Upper lobe of left lung (tissue), 6 donors: ENCODE data around the gene KBTBD13. TPM values are rescaled to one million over a fixed set of nuclear protein-coding genes. Genes with fewer than 3 reads are reported as not detected.

Experiments used
- ATAC-seq, 2 donors: fragments of 200-7000 bp; cut with Tn5 transposase; one replicate each; pipeline ENCODE4 v1.9.1; 2022; ENCODE audit warnings: mild to moderate bottlenecking in 2 of 2, moderate library complexity in 2 of 2; ENCODE audit not compliant: low FRiP score in 2 of 2
- DNase-seq, 2 donors: peaks; one replicate each; pipeline ENCODE4 v3.0.0-alpha.2; 2019 to 2020
- H3K27ac ChIP-seq, 4 donors: fragments of 200-600 bp; sonication (generic); one replicate each; pipeline ENCODE4 v1.5.1; 2016 to 2019
- H3K27me3 ChIP-seq, 4 donors: fragments of 200-600 bp; sonication (generic); one replicate each; pipeline ENCODE4 v1.5.1; 2017 to 2019
- H3K36me3 ChIP-seq, 4 donors: fragments of 200-600 bp; sonication (generic); one replicate each; pipeline ENCODE4 v1.5.1; 2016 to 2019
- H3K4me1 ChIP-seq, 4 donors: fragments of 200-600 bp; sonication (generic); one replicate each; pipeline ENCODE4 v1.5.1; 2018 to 2019
- H3K4me3 ChIP-seq, 4 donors: fragments of 200-600 bp; sonication (generic); one replicate each; pipeline ENCODE4 v1.5.1; 2017 to 2019; ENCODE audit warnings: mild to moderate bottlenecking in 2 of 4, moderate library complexity in 1 of 4
- H3K9me3 ChIP-seq, 4 donors: fragments of 200-600 bp; sonication (generic); one replicate each; pipeline ENCODE4 v1.5.1; 2018 to 2019
- CTCF ChIP-seq, 6 experiments: fragments of 450-650 bp in 4 of 6; fragments of 200-600 bp in 2 of 6; sonication (generic) in 2 of 6; IDR thresholded peaks; one replicate each; pipeline ENCODE4 v1.5.1; 2016 to 2019; ENCODE audit warnings: antibody characterized with exemption in 6 of 6
- EP300 ChIP-seq, 4 donors: sonication (generic); formaldehyde crosslinking; IDR thresholded peaks; one replicate each; pipeline ENCODE4 v1.5.1; 2017; ENCODE audit warnings: antibody characterized with exemption in 4 of 4, control low read depth in 2 of 4
- POLR2A ChIP-seq, 4 donors: fragments of 450-650 bp; IDR thresholded peaks; one replicate each; pipeline ENCODE4 v1.5.1; 2016 to 2017; ENCODE audit warnings: antibody characterized with exemption in 4 of 4, mild to moderate bottlenecking in 2 of 4
- POLR2AphosphoS5 ChIP-seq, 2 donors: sonication (generic); formaldehyde crosslinking; IDR thresholded peaks; one replicate each; pipeline ENCODE4 v1.5.1; 2017; ENCODE audit warnings: antibody characterized with exemption in 2 of 2
- WGBS, 2 donors: methylation state at CpG; one replicate each; pipeline ENCODE4 v1.1.5; 2017 to 2018; 5-methylcytosine and 5-hydroxymethylcytosine counted together
- total RNA-seq, 6 donors: library from RNA; depleted of rRNA in 4 of 6; stranded (reverse); fragments of >200 nt in 4 of 6; gene quantifications; one replicate each; pipeline versions ENCODE4 v1.1.0 to v1.2.1, GENCODE V29; 2016 to 2021
- donor health status: DM: no; HTN: no; CAD: no; lungs with moderate emphysema.
- donor health status: DM: no; HTN: yes; CAD: no; lungs with severe emphysema.

Gene KBTBD13
- total RNA-seq, 6 donors from 2014 or later: not detected

GRCh38 chr15:65082303-65082953, 5.9 kb downstream of the KBTBD13 start:
- DNase-seq: peak in 1 of 2 donors; percentile 58
- Histone ChIP-seq H3K36me3 (no peaks in the 10 kb centered on the region), H3K4me1 (peaks cover 47 to 62% (median 55%) of the 10 kb centered on the region in 4 donors), H3K27ac (peak overlapping the region; percentile 17 to 69 (median 62)), H3K27me3 (peaks cover 0 to 5% (median under 1%) of the 10 kb centered on the region in 4 donors), H3K4me3 (no peak overlapping the region), H3K9me3 (no peaks in the 10 kb centered on the region)
- no peak for ATAC-seq
- 6 to 11% methylated on average over 7 of the region's 7 CpGs for WGBS, 2 donors
- TF ChIP-seq POLR2A (IDR thresholded peaks at IDR 0.05) (peak in 1 of 4 donors; percentile 22), POLR2AphosphoS5 (IDR thresholded peaks at IDR 0.05) (no peak)

GRCh38 chr15:65083262-65083701, 6.7 kb downstream of the KBTBD13 start:
- peaks cover 52 to 66% (median 57%) of the 10 kb centered on the region in 4 donors for H3K4me1 ChIP-seq
- TF ChIP-seq POLR2A (IDR thresholded peaks at IDR 0.05) (no peak), CTCF (IDR thresholded peaks at IDR 0.05) (peak in 3 of 6 experiments; percentile 16 to 25 (median 24)), POLR2AphosphoS5 (IDR thresholded peaks at IDR 0.05) (peak in 1 of 2 donors; percentile 24), EP300 (IDR thresholded peaks at IDR 0.05) (no peak)

GRCh38 chr15:65084500-65085206, 8.1 kb downstream of the KBTBD13 start:
- 83% methylated on average over 7 of the region's 7 CpGs for WGBS, 2 donors
- TF ChIP-seq CTCF (IDR thresholded peaks at IDR 0.05) (no peak), POLR2A (IDR thresholded peaks at IDR 0.05) (no peak), POLR2AphosphoS5 (IDR thresholded peaks at IDR 0.05) (no peak), EP300 (IDR thresholded peaks at IDR 0.05) (no peak)
- Histone ChIP-seq H3K27me3 (no peaks in the 10 kb centered on the region), H3K27ac (peak overlapping the region; percentile 57 to 87 (median 66)), H3K4me3 (no peak overlapping the region), H3K9me3 (no peaks in the 10 kb centered on the region), H3K4me1 (peaks cover 57 to 80% (median 71%) of the 10 kb centered on the region in 4 donors), H3K36me3 (no peaks in the 10 kb centered on the region)
- ATAC-seq (no peak), DNase-seq (no peak)

More at GRCh38 chr15:65083262-65083701, 6.7 kb downstream of the KBTBD13 start:
- DNase-seq (no peak), ATAC-seq (no peak)
- peak overlapping the region in 3 of 4 donors; percentile 21 to 87 (median 27) for H3K27ac ChIP-seq
- no peaks in the 10 kb centered on the region for H3K27me3 ChIP-seq
- H3K9me3 ChIP-seq: no peaks in the 10 kb centered on the region
- H3K36me3 ChIP-seq: no peaks in the 10 kb centered on the region
- WGBS, 2 donors: 31 to 40% methylated on average over 7 of the region's 7 CpGs
- no peak overlapping the region for H3K4me3 ChIP-seq

GRCh38 chr15:65085207-65085753, 8.7 kb downstream of the KBTBD13 start:
- 74 to 79% methylated on average over 8 of the region's 8 CpGs for WGBS, 2 donors
- no peak for TF ChIP-seq POLR2A (IDR thresholded peaks at IDR 0.05)
- TF ChIP-seq EP300 (IDR thresholded peaks at IDR 0.05): peak in 1 of 4 donors; percentile 14
- no peak for TF ChIP-seq CTCF (IDR thresholded peaks at IDR 0.05)
- TF ChIP-seq POLR2AphosphoS5 (IDR thresholded peaks at IDR 0.05): peak in 1 of 2 donors; percentile 52
- H3K9me3 ChIP-seq: no peaks in the 10 kb centered on the region
- H3K36me3 ChIP-seq: no peaks in the 10 kb centered on the region
- peak in 1 of 2 donors; percentile 66 for DNase-seq
- H3K27ac ChIP-seq: peak overlapping the region; percentile 57 to 87 (median 66)
- no peaks in the 10 kb centered on the region for H3K27me3 ChIP-seq
- H3K4me3 ChIP-seq: no peak overlapping the region
- H3K4me1 ChIP-seq: peaks cover 57 to 83% (median 73%) of the 10 kb centered on the region in 4 donors
- no peak for ATAC-seq
